DMS114 treated with DMSO at 0.1 percent for 48 hours (cell line): Measurements from ENCODE around the gene LRRN2.
"Not testable (repeated sequence)": the region's sequence is repeated elsewhere in the genome, so short reads cannot be mapped to it uniquely, and the experiment has no call there.

ENCODE experiments used
- DNase-seq: peaks from one replicate; lab custom pipeline; 2025; ENCODE audit not compliant: unreplicated experiment; lab: John Stamatoyannopoulos, UW

The LRRN2 gene

DNA sequence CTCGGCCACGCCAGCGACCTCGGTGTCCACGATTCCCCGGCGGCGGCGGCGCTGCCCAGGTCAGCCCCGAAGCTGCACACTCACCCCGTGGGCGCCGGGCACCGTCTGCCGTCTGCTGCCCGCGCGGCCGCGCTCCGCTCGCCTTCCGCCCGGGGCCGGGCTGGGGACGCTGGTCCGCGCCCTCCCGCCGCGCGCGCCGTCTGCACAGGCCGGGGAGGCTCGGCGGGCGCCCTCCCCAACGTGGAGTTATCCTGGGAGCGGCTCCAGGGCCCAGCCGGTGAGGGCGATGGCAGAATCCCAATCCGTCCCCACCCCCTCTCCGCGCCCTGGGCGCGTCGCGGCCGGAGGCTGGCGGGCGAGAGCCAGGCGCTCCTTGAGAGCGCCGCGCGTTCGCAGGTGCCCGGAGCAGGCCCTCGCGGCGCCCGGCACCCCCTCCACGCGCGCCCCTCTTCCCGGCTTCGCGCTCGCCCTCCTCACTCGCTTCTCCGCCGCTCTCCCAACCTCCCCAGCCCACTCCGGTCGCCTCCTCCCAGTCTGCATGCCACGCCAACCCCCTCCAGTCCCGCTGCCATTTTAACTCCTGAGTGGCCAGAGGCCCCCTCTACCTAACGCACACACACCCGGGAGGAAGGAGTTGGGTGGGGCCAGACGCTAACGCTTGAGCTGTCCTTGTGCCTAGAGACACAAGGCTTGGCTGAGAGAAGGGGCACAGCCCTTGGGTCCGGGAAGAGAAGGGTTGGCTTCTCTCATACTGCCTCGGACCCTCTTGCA lies at the start of gene LRRN2:
TSS of gene LRRN2 (minus strand) at position 503 of the 771 bp plus-strand sequence. CDS start 65,746 bp downstream, outside the sequence.
- DNase-seq = no peak

DNA sequence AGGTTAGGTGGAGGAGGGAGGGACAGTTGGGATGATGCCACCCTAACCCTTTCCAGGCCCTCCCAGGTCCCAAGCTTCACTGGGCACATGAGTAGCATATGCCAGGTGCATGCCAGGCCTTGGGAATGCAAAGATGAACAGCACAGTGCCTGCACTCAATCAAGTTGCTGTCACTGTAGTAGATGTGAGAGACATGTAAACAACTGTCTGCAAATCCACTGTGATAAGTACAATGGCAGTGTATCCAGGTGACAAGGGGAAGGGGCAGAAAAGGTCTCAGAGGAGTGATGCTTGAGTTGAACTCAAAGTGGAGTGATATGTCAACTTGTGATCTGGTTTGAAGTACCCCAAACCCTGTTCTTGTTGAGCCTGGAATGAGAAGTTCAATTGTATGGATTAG lies 49.5 kb upstream of the LRRN2 start:
- DNase-seq = no peak

DNA sequence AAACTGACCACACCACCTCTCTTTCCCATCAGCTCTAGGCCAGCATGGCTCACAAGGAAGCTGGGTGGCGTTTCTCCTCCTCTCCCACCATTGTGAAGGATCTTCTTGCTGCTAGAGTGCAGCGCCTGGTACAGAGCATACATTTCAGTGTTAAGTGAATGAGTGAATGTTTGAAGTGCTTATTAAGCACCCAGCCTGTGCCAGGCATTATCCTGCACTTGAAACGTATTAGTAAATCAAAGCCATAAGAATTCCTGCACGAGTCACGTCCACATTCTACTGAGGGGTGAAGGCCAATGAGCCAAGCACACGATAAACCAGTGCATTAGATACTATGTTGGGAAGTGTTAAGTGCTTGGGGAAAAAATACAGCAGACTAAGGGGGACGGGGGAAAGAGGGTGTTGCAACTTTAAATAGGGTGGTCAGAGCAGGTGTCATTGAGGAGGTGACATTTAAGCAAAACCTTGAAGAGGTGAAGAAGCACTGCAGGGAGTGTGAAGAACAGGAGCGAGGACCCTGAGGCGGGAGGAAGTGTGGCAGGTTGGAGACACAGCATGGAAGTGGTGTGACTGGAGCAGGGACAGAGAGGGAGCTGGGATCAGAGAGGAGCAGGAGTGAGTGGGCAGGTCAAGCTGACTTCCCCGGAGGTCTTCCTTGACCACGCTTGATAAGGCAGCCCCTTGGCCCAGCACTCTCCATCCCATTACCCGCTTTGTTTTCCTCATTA lies 48.5 kb upstream of the LRRN2 start:
- DNase-seq = no peak

DNA sequence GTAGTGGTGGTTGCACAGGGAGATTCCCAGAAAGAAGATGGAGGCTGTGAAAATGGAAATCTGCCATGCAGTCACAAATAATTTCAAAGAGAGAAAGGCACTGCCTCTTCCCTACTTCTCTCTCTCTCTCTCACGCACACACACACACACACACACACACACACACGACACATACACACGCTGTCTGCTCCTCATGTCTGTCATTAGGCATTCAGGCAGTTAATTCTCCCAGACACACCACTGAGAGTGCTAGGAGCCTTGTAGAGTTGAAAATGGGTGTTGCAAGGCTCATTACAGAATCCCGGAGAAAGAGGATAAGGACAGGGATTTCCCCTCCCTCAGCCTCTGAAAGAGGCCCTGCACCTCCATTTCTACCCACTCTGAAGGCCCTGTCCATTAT lies 47.8 kb upstream of the LRRN2 start:
- DNase-seq = no peak

DNA sequence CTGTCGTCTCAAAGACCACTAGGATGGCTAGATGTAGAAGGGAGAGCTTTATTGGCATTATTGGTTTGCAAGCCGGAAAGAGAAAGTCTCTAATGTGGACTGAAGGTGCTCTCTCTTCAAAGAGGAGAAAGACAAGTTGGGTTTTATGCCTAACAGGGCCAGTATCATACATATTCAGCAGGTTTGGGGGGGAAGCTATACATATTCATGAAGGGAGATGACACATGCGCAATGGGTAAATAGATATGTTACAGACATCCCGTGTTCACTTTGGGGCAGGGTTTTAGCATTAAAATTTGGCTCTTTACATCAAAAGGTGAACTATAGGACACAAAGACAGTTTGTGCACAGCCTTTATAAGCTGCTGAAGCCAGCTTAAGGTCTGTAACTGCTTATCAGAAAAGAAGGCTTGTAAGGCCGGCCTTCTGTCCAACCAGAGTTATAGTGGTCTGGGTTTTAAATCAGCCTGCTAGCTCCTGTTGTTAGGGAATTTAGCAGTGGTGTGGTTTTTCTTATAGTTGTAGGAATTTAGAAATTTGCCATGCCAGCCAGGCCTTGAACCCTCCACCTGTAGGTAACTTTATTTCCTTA lies 46.5 kb upstream of the LRRN2 start:
- DNase-seq = no peak

DNA sequence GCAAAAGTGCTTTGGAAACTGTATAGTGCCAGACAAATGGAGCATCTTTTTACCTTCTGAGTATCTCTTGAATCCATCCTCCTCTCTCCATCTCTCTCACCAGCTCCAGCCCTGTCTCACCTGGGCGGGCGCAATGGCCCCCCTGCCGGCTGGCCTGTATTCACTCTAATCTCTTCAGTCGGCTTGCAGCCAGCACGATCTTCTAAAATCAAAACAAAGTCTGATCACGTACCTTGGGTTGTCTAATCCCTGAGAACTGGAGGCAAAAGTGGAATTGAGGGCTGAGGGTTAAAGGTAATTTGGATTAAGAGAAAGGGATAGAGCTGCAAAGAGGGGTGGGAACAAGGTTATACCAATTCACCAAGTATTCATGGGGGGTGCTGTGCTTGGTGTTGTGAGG lies 46.0 kb upstream of the LRRN2 start:
- no peak for DNase-seq

DNA sequence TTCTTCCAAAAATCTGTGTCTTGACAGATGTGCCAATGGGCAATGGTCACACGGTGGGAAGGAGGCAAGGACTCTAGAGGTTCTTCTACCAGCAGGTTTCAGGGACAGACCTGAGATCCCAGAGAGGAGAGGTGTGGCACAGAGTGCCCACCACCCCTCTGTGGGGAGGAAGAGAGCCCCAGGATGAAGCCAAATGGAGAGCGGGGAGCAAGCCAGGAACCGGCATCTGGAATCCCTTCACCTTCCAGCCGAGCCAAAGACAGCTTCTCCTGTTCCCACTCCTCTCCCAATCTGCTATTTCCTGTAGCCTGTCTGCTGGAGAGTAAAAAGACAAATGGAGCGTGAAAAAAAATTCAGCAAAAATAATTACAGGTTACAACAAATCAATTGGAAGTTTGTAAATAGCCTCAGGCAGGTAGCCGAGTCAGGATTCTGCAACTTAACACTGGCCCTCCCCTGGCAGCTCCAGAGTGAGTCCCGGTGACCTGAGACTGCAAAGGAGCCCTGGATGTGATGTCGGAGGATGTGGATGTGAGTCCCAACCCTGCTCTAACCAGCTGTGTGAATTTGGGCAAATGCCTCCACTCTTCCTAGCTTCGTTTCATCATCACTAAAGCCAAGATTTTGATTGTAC lies 45.4 kb upstream of the LRRN2 start:
- no peak for DNase-seq

DNA sequence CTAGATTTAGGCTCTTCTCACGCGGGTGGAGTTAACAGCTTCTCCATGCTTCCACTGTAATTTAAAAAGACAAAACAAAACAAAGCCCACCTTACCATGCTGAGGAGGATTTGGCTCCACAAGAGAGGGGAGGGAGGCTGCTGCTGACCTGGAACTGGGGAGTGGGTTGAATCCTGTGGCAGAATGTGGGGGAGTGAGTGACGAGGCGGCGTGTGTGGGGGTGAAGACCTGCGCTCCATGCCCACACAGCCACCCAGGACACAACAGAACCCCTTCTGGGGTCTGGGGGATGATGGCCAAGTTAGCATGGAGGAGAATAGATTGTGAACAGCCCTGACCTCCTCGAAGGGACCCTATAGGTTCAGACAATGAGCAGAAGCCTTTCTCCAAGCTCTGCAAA lies 44.0 kb upstream of the LRRN2 start:
- no peak for DNase-seq

DNA sequence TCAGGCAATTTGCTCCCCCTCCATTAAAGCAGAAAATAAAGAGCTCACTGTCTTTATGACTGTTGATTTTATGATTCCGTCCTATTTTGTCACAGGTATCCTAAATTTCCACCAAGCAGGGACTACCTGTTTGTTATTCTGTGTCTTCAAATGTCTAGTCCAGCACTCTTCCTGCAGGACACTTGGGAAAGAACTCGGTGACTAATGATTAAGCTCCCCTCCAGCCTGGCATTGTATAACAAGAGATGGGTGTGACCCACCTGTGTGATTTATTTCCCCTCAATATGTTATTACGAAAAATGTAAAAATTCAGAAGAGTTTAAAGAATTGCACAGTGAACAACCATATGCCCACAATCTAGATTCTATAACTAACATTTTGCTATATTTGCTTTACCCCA lies 42.9 kb upstream of the LRRN2 start:
- no peak for DNase-seq

DNA sequence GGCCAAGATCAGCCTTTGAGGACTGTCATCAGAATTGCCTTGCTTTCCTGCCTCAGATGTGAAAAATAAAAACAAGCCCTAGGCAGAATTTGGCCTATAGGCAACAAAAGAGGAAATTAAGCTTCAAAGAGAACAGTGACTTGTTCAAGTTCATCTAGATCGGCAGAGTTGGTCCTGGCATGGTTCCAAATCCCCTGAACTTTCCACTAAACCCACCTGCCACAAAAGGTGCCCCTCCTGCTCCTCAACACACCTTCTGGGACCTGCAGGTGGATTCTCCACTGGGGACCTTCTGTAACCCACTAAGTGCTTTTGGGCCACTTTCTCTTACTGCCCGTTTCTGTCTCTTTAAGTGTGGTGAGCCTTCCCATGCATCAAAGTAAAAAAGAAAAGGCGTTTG lies 42.5 kb upstream of the LRRN2 start:
- DNase-seq = no peak

DNA sequence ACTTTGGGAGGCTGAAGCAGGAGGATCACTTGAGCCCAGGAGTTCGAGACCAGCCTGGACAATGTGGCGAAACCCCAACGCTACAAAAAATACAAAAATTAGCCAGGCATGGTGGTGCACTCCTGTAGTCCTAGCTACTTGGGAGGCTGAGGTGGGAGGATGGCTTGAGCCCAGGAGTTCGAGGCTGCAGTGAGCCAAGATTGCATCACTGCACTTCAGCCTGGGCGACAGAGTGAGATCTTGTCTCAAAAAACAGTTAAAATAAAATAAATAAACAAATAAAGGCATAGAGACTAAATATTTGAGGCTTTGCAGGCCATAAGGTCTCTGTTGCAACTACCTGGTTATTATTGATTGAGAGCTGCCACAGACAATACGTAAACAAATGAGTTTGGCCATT lies 41.9 kb upstream of the LRRN2 start:
- not testable (repeated sequence) for DNase-seq

DNA sequence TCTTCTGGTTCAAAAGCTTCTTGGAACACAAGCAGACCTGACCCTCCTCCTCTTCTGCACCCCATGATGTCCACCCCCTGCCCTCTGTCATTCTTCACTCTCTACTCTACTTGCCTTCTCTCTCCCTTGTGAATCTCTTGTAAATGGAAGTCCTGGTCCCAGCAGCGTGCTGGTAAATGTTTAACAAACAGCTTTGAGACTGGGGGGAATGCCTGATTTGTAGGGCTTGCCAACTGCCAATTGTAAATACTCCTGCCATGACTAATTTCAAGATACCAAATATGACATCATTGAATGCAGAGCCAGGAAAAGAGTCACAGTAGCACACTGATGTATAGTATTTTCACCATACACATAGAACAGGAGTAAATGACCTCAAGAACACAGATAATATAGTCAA lies 40.9 kb upstream of the LRRN2 start:
- no peak for DNase-seq

DNA sequence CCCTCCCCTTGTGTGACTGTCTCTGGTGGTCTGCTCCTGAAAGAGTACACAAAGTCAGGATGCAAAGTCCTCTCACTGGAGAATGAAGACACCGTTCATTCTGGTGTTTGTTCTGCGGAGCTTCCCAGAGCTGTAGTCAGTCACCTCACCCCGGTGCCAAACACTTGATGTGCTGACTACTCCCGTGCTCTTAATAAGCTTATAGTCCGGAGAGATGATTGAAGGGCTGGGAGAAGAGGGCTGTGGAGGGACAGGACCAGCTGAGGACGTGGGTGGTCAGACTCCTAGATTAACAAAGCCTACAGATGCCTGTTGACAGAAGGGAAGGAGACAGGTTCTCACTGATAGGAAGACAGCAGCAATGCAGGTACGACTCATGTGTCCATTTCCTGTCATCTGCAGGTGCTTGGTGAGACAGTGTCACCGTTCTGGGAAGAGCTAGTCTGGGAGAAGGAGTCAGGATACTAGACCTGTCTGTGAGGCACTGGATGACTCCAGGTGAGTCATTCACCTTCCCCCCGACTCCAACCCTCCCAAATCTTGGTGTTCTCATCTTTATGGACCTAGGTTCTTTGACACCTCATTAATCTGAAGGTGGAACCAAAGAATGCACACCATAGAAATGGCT lies 40.4 kb upstream of the LRRN2 start:
- no peak for DNase-seq

DNA sequence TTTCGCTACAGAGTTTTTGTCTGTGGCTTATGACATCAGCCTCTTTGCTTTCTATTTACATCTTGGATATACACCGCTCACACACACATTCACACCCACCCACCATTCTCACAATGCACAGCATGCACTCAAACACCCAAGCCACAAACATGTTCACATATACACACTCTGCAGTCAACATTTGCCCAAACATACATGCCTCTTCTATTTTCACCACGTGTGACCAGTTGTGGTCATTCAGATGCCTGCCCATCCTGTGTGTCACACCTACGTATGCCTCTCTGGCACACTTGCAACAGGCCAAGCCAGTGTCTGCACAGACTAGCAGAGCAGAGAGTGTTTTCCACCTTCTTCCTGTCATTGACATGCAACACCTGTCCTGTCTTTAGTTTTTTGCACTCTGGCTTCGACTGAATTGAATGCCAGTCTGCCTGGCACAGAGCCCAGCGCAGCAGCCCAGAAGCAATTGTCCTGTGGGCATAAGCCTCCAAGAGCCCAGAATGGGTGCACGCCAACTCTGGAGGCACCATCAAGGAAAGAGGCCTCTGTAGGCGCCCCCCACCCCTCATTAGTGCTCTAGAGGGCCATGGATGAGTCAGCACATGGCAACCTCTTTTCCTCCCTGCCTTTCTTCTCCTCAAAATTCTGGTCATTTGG lies 37.7 kb upstream of the LRRN2 start:
- no peak for DNase-seq

DNA sequence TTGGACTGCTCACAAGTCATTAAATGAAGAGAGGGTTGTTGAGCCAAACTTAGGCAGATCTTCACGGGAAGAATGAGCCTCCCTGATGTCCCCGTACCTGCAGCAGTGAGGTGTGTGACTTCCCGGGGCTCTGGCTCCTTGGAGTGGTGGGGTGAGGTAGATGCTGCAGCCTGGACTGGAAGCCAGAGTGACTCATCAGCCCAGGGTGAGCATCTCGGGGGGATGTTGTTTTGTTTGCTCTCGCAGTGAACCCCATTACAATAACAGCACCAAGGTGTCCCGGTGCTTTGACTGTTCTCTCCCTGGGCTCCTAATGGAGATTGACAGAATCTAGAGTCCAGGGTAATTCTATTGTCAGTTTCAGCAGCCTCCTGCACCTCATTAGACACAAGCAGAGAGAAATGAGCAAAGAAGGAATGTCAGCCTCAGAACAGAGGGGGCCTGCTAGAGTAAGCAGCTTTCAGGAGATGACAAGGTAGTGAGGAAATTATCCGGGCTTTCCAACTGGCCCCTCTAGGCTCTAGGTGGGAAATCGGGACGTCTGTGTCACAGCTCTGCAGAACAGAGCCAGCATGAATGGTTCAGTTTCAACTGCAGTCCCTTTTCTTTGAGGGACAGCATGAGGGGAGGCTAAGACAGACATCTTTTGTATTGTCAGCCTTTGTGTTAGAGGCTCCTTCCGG lies 36.0 kb upstream of the LRRN2 start:
- no peak for DNase-seq

DNA sequence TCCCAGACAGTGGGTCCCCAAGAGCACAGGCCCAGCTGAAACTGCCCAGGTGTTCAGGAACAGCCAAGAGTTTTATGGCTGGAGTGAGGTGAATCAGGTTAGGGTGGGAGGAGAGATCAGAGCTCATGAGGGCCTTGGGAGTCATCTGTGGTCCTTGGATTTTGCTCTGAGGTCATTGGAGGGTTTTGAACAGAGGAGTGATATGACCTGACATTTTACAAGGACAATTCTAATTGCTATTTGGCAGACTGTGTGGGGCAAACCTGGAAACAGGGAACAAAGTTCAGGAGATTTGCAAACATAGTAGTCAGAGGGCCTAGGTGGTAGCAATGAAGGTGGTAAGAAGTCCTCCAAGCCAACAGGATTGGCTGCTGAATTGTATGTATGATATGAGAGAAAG lies 31.1 kb upstream of the LRRN2 start:
- no peak for DNase-seq

DNA sequence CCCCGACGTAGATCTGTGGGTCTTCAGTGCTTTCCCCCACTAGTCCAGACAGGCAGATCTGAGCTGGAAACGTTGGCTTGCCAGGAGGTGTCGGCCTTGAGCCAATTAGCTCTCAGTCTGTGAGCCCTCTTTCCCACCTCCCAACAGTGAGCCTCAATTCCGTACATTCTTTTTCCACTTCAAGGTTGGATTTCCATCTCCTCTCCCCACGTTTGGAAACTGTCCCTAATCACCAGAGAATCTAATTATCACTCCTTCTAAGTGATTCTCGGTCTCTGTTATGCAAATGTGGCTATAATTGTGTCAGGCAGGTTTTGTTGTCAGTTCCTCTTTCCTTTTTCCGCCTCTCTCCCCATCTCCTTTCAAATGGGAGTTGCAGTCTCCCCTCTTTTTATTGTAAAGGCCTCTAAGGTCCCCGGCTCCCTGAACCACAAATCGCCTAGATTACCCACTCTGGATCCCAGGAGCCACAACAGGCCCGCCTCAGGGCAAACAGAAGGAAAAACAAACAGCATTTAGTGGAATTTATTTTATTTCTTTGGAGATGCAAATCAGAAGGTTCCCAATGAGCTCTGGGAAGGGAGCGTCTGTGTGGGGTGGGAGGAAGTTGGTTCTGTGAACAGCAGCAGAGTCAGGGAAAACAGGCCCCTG lies 29.4 kb upstream of the LRRN2 start:
- DNase-seq = no peak

DNA sequence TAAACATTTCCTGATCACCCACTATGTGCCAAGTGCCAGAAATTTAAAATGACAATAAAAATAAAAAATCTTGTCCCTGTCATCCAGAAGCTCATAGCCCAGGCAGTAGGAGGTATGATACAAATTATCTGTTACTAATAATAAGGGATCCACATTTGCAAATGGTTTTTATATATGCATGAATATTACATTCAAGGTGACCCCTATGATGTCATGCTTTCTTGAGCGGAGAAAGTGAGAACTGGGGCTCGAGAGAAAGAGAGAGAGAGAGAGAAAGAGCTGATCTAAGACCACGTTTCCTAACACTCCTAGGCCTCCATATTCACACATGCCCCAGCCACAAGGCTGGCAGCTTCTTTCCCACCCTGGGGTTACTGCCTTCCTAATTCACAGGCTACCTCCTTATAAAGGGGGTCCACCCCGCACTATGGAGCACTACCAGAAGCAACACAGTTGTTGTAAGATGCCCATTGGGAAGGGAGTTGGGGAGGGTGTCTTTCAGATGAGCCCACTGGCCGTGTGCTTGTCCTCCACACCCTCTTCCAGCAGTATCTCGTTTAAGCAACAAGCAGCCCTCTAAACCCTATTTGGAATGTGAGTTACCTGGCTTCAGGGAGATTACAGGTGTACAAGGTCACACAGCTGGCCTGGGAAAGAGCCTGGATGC lies 28.8 kb upstream of the LRRN2 start:
- no peak for DNase-seq

DNA sequence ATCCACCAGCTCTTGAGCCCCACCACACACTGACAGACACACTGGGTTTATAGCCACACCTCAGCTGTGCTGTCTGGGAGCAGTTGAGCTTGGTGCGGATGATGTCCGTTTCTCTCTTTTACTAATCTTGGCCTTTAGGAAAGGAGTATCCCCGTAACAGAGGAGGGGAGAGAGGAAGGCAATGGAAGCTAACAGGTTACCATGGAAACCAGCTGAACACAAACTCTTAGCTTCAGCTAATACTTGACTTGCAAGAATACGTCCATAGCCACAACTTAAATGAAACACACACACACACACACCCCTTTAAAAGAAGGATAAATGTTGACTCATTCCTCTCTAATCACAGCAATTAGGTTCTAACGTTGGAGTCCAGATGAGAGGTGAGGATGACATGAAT lies 28.0 kb upstream of the LRRN2 start:
- no peak for DNase-seq
